Lower lobe of right lung (tissue), 2 donors: Measurements from ENCODE around the gene IGFALS. TPM values are rescaled to one million over a fixed set of nuclear protein-coding genes. Genes with fewer than 3 reads are reported as not detected.

ENCODE experiments used
- ATAC-seq, 2 donors: fragments of 200-7000 bp; cut with Tn5 transposase; one replicate each; pipeline ENCODE4 v1.9.1; 2020 to 2022; ENCODE audit warnings: mild to moderate bottlenecking in 2 of 2, moderate library complexity in 2 of 2
- DNase-seq: peaks from one replicate; pipeline ENCODE4 v3.0.0-alpha.2; 2020
- H3K27ac ChIP-seq: fragments of 200-600 bp; one replicate; pipeline ENCODE4 v1.8.0; 2022
- H3K27me3 ChIP-seq: fragments of 200-600 bp; one replicate; pipeline ENCODE4 v1.8.0; 2022; ENCODE audit warnings: low read depth
- H3K36me3 ChIP-seq: fragments of 200-600 bp; one replicate; pipeline ENCODE4 v1.8.0; 2022; ENCODE audit warnings: mild to moderate bottlenecking
- H3K4me1 ChIP-seq: fragments of 200-600 bp; one replicate; pipeline ENCODE4 v1.8.0; 2022
- H3K4me3 ChIP-seq: fragments of 200-600 bp; one replicate; pipeline ENCODE4 v1.8.0; 2022; ENCODE audit warnings: mild to moderate bottlenecking
- H3K9me3 ChIP-seq: fragments of 200-600 bp; one replicate; pipeline ENCODE4 v1.8.0; 2022
- intact Hi-C: fragments of 100-400 bp; cut with DNase I; formaldehyde crosslinking; loops from one replicate; pipeline ENCODE4 v1.11.0; 2022
- total RNA-seq: library from RNA; stranded (reverse); fragmentation: NEBNext Ultra II Directional; extraction: Animal tissue kit (Norgen Biotek cat#: 25700); gene quantifications from one replicate; pipeline ENCODE4 v1.2.1, GENCODE V29; 2021
- TF ChIP-seq, protein P1 (sequence below): fragments of 200-600 bp; IDR thresholded peaks from one replicate; pipeline ENCODE4 v1.8.0; 2022; ENCODE audit warnings: antibody characterized with exemption, mild to moderate bottlenecking
- donor health status: DM: no; HTN: yes; CAD: no; lungs with severe emphysema.

The IGFALS gene
- total RNA-seq, 1 donor from 2014 or later: 0.97 TPM

DNA sequence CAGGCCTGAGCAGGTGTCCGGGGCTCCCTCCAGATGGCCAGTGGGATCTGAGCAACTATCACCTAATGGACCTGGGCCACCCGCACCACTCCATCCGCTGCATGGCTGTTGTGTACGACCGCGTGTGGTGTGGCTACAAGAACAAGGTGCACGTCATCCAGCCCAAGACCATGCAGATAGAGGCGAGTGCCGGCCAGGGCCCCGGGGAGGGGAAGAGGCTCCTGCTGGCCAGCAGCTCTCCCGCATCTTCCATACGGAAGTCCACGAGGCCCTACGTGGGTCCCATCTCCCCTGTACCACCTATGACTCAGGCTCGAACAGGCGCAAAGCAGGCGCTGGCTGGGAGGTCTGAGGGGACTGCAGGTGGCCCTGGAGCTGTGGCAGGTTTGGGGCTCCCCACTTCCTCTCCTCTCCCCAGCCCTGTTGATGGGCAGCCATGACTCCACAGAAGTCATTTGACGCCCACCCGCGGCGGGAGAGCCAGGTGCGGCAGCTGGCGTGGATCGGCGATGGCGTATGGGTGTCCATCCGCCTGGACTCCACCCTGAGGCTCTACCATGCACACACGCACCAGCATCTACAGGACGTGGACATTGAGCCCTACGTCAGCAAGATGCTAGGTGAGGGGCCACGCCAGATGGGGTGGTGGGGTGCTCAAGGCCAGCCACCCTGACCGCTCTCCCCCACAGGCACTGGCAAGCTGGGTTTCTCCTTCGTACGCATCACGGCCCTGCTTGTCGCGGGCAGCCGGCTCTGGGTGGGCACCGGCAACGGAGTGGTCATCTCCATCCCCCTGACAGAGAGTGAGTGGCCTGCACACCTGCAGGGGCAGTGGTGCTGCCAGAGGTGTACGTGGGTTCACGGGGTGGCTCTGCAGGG, 26.1 kb downstream of the IGFALS start:
- no peaks in the 10 kb centered on the region for H3K9me3 ChIP-seq
- TF ChIP-seq, protein P1, sequence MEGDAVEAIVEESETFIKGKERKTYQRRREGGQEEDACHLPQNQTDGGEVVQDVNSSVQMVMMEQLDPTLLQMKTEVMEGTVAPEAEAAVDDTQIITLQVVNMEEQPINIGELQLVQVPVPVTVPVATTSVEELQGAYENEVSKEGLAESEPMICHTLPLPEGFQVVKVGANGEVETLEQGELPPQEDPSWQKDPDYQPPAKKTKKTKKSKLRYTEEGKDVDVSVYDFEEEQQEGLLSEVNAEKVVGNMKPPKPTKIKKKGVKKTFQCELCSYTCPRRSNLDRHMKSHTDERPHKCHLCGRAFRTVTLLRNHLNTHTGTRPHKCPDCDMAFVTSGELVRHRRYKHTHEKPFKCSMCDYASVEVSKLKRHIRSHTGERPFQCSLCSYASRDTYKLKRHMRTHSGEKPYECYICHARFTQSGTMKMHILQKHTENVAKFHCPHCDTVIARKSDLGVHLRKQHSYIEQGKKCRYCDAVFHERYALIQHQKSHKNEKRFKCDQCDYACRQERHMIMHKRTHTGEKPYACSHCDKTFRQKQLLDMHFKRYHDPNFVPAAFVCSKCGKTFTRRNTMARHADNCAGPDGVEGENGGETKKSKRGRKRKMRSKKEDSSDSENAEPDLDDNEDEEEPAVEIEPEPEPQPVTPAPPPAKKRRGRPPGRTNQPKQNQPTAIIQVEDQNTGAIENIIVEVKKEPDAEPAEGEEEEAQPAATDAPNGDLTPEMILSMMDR: no peak
- ATAC-seq (no peak), DNase-seq (no peak)
- intact Hi-C loops: no loop called here
- H3K4me1 ChIP-seq: peaks cover 19% of the 10 kb centered on the region
- no peak overlapping the region for H3K27ac ChIP-seq
- H3K27me3 ChIP-seq: no peaks in the 10 kb centered on the region
- H3K36me3 ChIP-seq: peaks cover 74% of the 10 kb centered on the region
- no peak overlapping the region for H3K4me3 ChIP-seq

GRCh38 chr16:1766701-1767100, 26.8 kb downstream of the IGFALS start:
- H3K36me3 ChIP-seq: peaks cover 81% of the 10 kb centered on the region
- no peaks in the 10 kb centered on the region for H3K9me3 ChIP-seq
- ATAC-seq (no peak), DNase-seq (no peak)
- peaks cover 12% of the 10 kb centered on the region for H3K4me1 ChIP-seq
- intact Hi-C loops: no loop called here
- no peak overlapping the region for H3K27ac ChIP-seq
- no peak overlapping the region for H3K4me3 ChIP-seq
- no peaks in the 10 kb centered on the region for H3K27me3 ChIP-seq
- TF ChIP-seq, protein P1: no peak

- intact Hi-C loops: no loop called here
- Histone ChIP-seq H3K36me3 (peaks cover 82% of the 10 kb centered on the region), H3K4me3 (no peak overlapping the region), H3K27ac (no peak overlapping the region), H3K4me1 (peaks cover 12% of the 10 kb centered on the region), H3K9me3 (no peaks in the 10 kb centered on the region), H3K27me3 (no peaks in the 10 kb centered on the region)
- TF ChIP-seq, protein P1: no peak
- DNase-seq (no peak), ATAC-seq (no peak)
Measured at GRCh38 chr16:1766231-1766630, 27.3 kb downstream of the IGFALS start.

GRCh38 chr16:1765826-1766225, 27.7 kb downstream of the IGFALS start:
- ATAC-seq (no peak), DNase-seq (no peak)
- intact Hi-C loops: no loop called here
- Histone ChIP-seq H3K27me3 (no peaks in the 10 kb centered on the region), H3K27ac (no peak overlapping the region), H3K36me3 (peaks cover 86% of the 10 kb centered on the region), H3K4me1 (peaks cover 12% of the 10 kb centered on the region), H3K4me3 (no peak overlapping the region), H3K9me3 (no peaks in the 10 kb centered on the region)
- TF ChIP-seq, protein P1: no peak

DNA sequence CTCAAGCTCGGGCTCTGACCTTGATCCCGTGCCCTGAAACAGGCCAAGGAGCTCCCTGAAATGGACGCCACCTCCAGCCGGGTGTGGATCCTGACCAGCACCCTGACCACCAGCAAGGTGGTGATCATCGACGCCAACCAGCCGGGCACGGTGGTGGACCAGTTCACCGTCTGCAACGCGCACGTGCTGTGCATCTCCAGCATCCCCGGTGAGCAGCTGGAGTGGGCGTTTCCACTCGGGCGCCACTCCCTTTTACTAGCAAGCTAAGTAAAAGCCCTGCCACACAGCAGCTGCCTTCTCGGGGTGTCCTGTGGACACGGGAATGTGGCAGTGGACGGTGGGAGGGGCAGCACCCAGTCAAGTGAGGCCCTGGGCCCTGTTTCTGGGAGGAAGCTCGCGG, 28.5 kb downstream of the IGFALS start:
- H3K27me3 ChIP-seq: no peaks in the 10 kb centered on the region
- H3K4me3 ChIP-seq: no peak overlapping the region
- TF ChIP-seq, protein P1: no peak
- no peaks in the 10 kb centered on the region for H3K9me3 ChIP-seq
- H3K36me3 ChIP-seq: peaks cover 92% of the 10 kb centered on the region
- H3K4me1 ChIP-seq: peaks cover 3% of the 10 kb centered on the region
- intact Hi-C loops: no loop called here
- no peak for ATAC-seq
- no peak for DNase-seq
- no peak overlapping the region for H3K27ac ChIP-seq
